HepG2 (cell line): ENCODE measurements around the gene NDUFC1. TPM values are rescaled to one million over a fixed set of nuclear protein-coding genes. Genes with fewer than 3 reads are reported as not detected.

Source experiments
- AKAP8 ChIP-seq: sonication (generic); formaldehyde crosslinking; IDR thresholded peaks from 2 replicates; pipeline ENCODE4 v1.5.1; 2020; ENCODE audit warnings: mild to moderate bottlenecking, missing genetic modification reagents
- BHLHE40 ChIP-seq: IDR thresholded peaks from 2 replicates; pipeline ENCODE4 v1.6.1; 2011; ENCODE audit warnings: low read length, improper control_type of control experiment
- CBFB ChIP-seq: sonication (generic); formaldehyde crosslinking; IDR thresholded peaks from 2 replicates; pipeline ENCODE4 v1.4.0; 2020; ENCODE audit warnings: missing genetic modification reagents
- CCDC6 ChIP-seq: sonication (generic); formaldehyde crosslinking; IDR thresholded peaks from 2 replicates; pipeline ENCODE4 v1.8.1; 2022; ENCODE audit warnings: mild to moderate bottlenecking, missing genetic modification reagents, moderate library complexity
- ERF ChIP-seq: IDR thresholded peaks from 2 replicates; pipeline ENCODE4 v1.6.1; 2018; ENCODE audit warnings: missing biosample characterization, missing genetic modification reagents
- ESRRA ChIP-seq: sonication (generic); formaldehyde crosslinking; IDR thresholded peaks from 2 replicates; pipeline ENCODE4 v1.5.1; 2020; ENCODE audit warnings: mild to moderate bottlenecking, low read depth, missing genetic modification reagents
- FOSL1 ChIP-seq: sonication (generic); formaldehyde crosslinking; IDR thresholded peaks from 2 replicates; pipeline ENCODE4 v1.9.0; 2021; ENCODE audit warnings: missing genetic modification reagents, borderline replicate concordance
- FUBP1 ChIP-seq: sonication (generic); formaldehyde crosslinking; IDR thresholded peaks from 2 replicates; pipeline ENCODE4 v1.5.1; 2020; ENCODE audit warnings: missing genetic modification reagents, mild to moderate bottlenecking, borderline replicate concordance
- GATAD1 ChIP-seq: IDR thresholded peaks from 2 replicates; pipeline ENCODE4 v1.6.1; 2016; ENCODE audit warnings: missing genetic modification reagents, missing compliant biosample characterization
- PRMT3 ChIP-seq: sonication (generic); formaldehyde crosslinking; IDR thresholded peaks from 2 replicates; pipeline ENCODE4 v1.8.1; 2022; ENCODE audit warnings: low read depth, mild to moderate bottlenecking, moderate library complexity, missing genetic modification reagents, borderline replicate concordance
- SP2 ChIP-seq: sonication (generic); formaldehyde crosslinking; IDR thresholded peaks from 2 replicates; pipeline ENCODE4 v1.5.1; 2020; ENCODE audit warnings: mild to moderate bottlenecking, missing genetic modification reagents
- THYN1 ChIP-seq: sonication (generic); formaldehyde crosslinking; IDR thresholded peaks from 2 replicates; pipeline ENCODE4 v1.8.1; 2023; ENCODE audit warnings: low read depth, mild to moderate bottlenecking, moderate library complexity, missing genetic modification reagents, borderline replicate concordance
- ZBTB3 ChIP-seq: sonication (generic); formaldehyde crosslinking; IDR thresholded peaks from 2 replicates; pipeline ENCODE4 v1.4.0; 2020; ENCODE audit warnings: low read depth, mild to moderate bottlenecking, moderate library complexity, missing genetic modification reagents, borderline replicate concordance
- ZNF263 ChIP-seq: sonication (generic); formaldehyde crosslinking; IDR thresholded peaks from 2 replicates; pipeline ENCODE4 v1.4.0; 2020; ENCODE audit warnings: missing genetic modification reagents
- ZNF501 ChIP-seq: sonication (generic); formaldehyde crosslinking; IDR thresholded peaks from 2 replicates; pipeline ENCODE4 v1.5.1; 2020; ENCODE audit warnings: mild to moderate bottlenecking, moderate library complexity, missing genetic modification reagents
- ZNF562 ChIP-seq: sonication (generic); formaldehyde crosslinking; IDR thresholded peaks from 2 replicates; pipeline ENCODE4 v1.8.0; 2022; ENCODE audit warnings: missing genetic modification reagents, borderline replicate concordance
- ZNF609 ChIP-seq: sonication (generic); formaldehyde crosslinking; IDR thresholded peaks from 2 replicates; pipeline ENCODE4 v1.4.0; 2020; ENCODE audit warnings: mild to moderate bottlenecking, missing genetic modification reagents, borderline replicate concordance
- ZSCAN20 ChIP-seq: sonication (generic); formaldehyde crosslinking; IDR thresholded peaks from 2 replicates; pipeline ENCODE4 v1.4.0; 2020; ENCODE audit warnings: missing genetic modification reagents, mild to moderate bottlenecking, borderline replicate concordance
- polyA plus RNA-seq, 8 experiments: library from polyadenylated mRNA; depleted of rRNA in 3 of 8; stranded (reverse) in 7 of 8; unstranded in 1 of 8; fragments of >200 nt; fragmentation: Illumina TruSeq in 4 of 8; extraction: Trizol in 4 of 8; gene quantifications; 2 replicates each; pipeline versions ENCODE4 v1.2.1 to v1.2.3, GENCODE V29; 2011 to 2016; ENCODE audit warnings: low read depth in 4 of 8, missing spikeins in 1 of 8, mixed read lengths in 1 of 8; ENCODE audit not compliant: insufficient read depth in 1 of 8
- total RNA-seq, 5 experiments: library from RNA; depleted of rRNA; stranded (reverse); fragments of >200 nt; fragmentation: Illumina TruSeq; extraction: Trizol; gene quantifications; 2 replicates each; pipeline ENCODE4 v1.2.3, GENCODE V29; 2016; ENCODE audit warnings: low read depth in 1 of 5
- TF ChIP-seq, protein P1 (sequence below): sonication (generic); formaldehyde crosslinking; IDR thresholded peaks from 2 replicates; pipeline ENCODE4 v1.4.0; 2020; ENCODE audit warnings: missing genetic modification reagents

Gene NDUFC1
- total and polyA plus RNA-seq, 2 of the 13 experiments (the other 11 are each of a cell fraction or from before 2014, with no cell fraction given): 43.4 to 96.4 TPM

GRCh38 chr4:139295206-139295941 is 6.9 kb downstream of the NDUFC1 start (continued):
- TF ChIP-seq FUBP1 (CRISPR knock-in tag) (0 out of 2 replicates have a peak, but pooled peaks have one; percentile 58), ZSCAN20 (peak; percentile 74; the same call in 1 of the 2 replicates), PRMT3 (CRISPR knock-in tag) (no peak), ZBTB3 (CRISPR knock-in tag) (0 out of 2 replicates have a peak, but pooled peaks have one; percentile 46), ZNF609 (CRISPR knock-in tag) (0 out of 2 replicates have a peak, but pooled peaks have one; percentile 32), BHLHE40 (no peak), ERF (CRISPR knock-in tag) (peak; percentile 69), CBFB (CRISPR knock-in tag) (no peak), ZNF562 (CRISPR knock-in tag) (no peak), SP2 (no peak; the same call in 1 of the 2 replicates), THYN1 (CRISPR knock-in tag) (no peak), FOSL1 (CRISPR knock-in tag) (0 out of 2 replicates have a peak, but pooled peaks have one; percentile 18), ZNF501 (CRISPR knock-in tag) (peak; percentile 68), ZNF263 (peak; percentile 70), GATAD1 (CRISPR knock-in tag) (peak; percentile 67; the same call in 1 of the 2 replicates), CCDC6 (peak; percentile 81; the same call in 1 of the 2 replicates), ESRRA (CRISPR knock-in tag) (peak; percentile 89), AKAP8 (CRISPR knock-in tag) (0 out of 2 replicates have a peak, but pooled peaks have one; percentile 48)
- TF ChIP-seq, protein P1, sequence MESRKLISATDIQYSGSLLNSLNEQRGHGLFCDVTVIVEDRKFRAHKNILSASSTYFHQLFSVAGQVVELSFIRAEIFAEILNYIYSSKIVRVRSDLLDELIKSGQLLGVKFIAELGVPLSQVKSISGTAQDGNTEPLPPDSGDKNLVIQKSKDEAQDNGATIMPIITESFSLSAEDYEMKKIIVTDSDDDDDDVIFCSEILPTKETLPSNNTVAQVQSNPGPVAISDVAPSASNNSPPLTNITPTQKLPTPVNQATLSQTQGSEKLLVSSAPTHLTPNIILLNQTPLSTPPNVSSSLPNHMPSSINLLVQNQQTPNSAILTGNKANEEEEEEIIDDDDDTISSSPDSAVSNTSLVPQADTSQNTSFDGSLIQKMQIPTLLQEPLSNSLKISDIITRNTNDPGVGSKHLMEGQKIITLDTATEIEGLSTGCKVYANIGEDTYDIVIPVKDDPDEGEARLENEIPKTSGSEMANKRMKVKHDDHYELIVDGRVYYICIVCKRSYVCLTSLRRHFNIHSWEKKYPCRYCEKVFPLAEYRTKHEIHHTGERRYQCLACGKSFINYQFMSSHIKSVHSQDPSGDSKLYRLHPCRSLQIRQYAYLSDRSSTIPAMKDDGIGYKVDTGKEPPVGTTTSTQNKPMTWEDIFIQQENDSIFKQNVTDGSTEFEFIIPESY (CRISPR knock-in tag): no peak; the same call in 1 of the 2 replicates
